ACC112 (cell line): Measurements from ENCODE around the gene MPLKIP.
"Not testable (repeated sequence)": the region's sequence is repeated elsewhere in the genome, so short reads cannot be mapped to it uniquely, and the experiment has no call there.

Experiments
- H2AFZ ChIP-seq: fragments of 200-600 bp; sonication (generic); one replicate; pipeline ENCODE4 v1.6.0; 2017; ENCODE audit warnings: antibody characterized with exemption, low read length; ENCODE audit not compliant: unreplicated experiment
- H3K27ac ChIP-seq: fragments of 200-600 bp; sonication (generic); 2 replicates; pipeline ENCODE4 v1.5.1; 2014; ENCODE audit warnings: low read depth, mild to moderate bottlenecking, antibody characterized with exemption, low read length, moderate library complexity
- H3K27me3 ChIP-seq: fragments of 200-600 bp; sonication (generic); 2 replicates; pipeline ENCODE4 v1.6.1; 2014; ENCODE audit warnings: mild to moderate bottlenecking, antibody characterized with exemption, low read length, moderate library complexity, mixed read lengths; ENCODE audit not compliant: insufficient read depth
- H3K36me3 ChIP-seq: fragments of 200-600 bp; sonication (generic); 2 replicates; pipeline ENCODE4 v1.6.1; 2016; ENCODE audit warnings: mild to moderate bottlenecking, antibody characterized with exemption, low read length, moderate library complexity, mixed read lengths; ENCODE audit not compliant: insufficient read depth
- H3K4me1 ChIP-seq: fragments of 200-600 bp; sonication (generic); one replicate; pipeline ENCODE4 v1.6.1; 2016; ENCODE audit warnings: low read length, mixed read lengths; ENCODE audit not compliant: insufficient read depth, unreplicated experiment, control insufficient read depth
- H3K4me3 ChIP-seq: fragments of 200-600 bp; sonication (generic); 2 replicates; pipeline ENCODE4 v1.5.1; 2014; ENCODE audit warnings: mild to moderate bottlenecking, low read depth, low read length
- H3K79me2 ChIP-seq: fragments of 200-600 bp; sonication (generic); one replicate; pipeline ENCODE4 v1.6.0; 2016; ENCODE audit warnings: low read length; ENCODE audit not compliant: control insufficient read depth, unreplicated experiment, insufficient read depth

The MPLKIP gene

GRCh38 chr7:40134428-40135316 lies at the start of gene MPLKIP, which contains the start of gene SUGCT:
TSS of gene MPLKIP (minus strand) at chr7:40134622. CDS start at chr7:40134567, 55 bp downstream.
TSS of gene SUGCT (plus strand) at chr7:40135005.
- peak within 1 kb of the TSS; percentile 85 for H3K27ac ChIP-seq
- peak within 1 kb of the TSS; percentile 98 for H3K4me3 ChIP-seq
- H2AFZ ChIP-seq: peak within 1 kb of the TSS; percentile 97
- peaks cover 9% of the 10 kb centered on the region for H3K4me1 ChIP-seq
- H3K27me3 ChIP-seq: no peaks in the 10 kb centered on the region
- no peaks in the 10 kb centered on the region for H3K36me3 ChIP-seq
- H3K79me2 ChIP-seq: peaks cover 50% of the 10 kb centered on the region

GRCh38 chr7:40182452-40182851 lies 48.0 kb upstream of the MPLKIP start:
- no peak overlapping the region for H3K27ac ChIP-seq
- no peaks in the 10 kb centered on the region for H3K27me3 ChIP-seq
- H3K36me3 ChIP-seq: no peaks in the 10 kb centered on the region
- no peaks in the 10 kb centered on the region for H3K4me1 ChIP-seq
- H3K79me2 ChIP-seq: no peaks in the 10 kb centered on the region
- no peak overlapping the region for H2AFZ ChIP-seq
- no peak overlapping the region for H3K4me3 ChIP-seq

GRCh38 chr7:40177071-40177470 lies 42.6 kb upstream of the MPLKIP start:
- Histone ChIP-seq H3K27me3 (no peaks in the 10 kb centered on the region), H3K36me3 (no peaks in the 10 kb centered on the region), H3K4me1 (no peaks in the 10 kb centered on the region), H3K4me3 (no peak overlapping the region), H2AFZ (no peak overlapping the region), H3K79me2 (no peaks in the 10 kb centered on the region), H3K27ac (no peak overlapping the region)

- Histone ChIP-seq H3K27me3 (no peaks in the 10 kb centered on the region), H3K27ac (no peak overlapping the region), H3K36me3 (no peaks in the 10 kb centered on the region), H3K4me3 (no peak overlapping the region), H3K79me2 (no peaks in the 10 kb centered on the region), H2AFZ (no peak overlapping the region), H3K4me1 (no peaks in the 10 kb centered on the region)
Measured at GRCh38 chr7:40175725-40176510, 41.5 kb upstream of the MPLKIP start.

DNA sequence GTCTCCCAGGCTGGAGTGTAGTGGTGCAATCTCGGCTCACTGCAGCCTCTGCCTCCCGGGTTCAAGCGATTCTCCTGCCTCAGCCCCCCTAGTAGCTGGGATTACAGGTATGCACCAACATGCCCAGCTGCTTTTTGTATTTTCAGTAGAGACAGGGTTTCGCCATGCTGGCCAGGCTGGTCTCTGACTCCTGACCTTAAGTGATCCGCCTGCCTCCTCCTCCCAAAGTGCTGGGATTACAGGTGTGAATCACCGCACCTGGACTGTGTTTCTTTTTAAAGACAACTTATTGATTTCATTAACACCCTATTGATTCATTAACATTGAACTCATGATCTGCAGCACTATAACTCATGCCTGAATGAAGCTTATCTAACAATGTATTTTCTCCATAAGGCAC lies 40.8 kb upstream of the MPLKIP start:
- not testable (repeated sequence) for H2AFZ ChIP-seq, H3K79me2 ChIP-seq, H3K4me3 ChIP-seq, H3K27ac ChIP-seq, H3K4me1 ChIP-seq, H3K27me3 ChIP-seq, H3K36me3 ChIP-seq

DNA sequence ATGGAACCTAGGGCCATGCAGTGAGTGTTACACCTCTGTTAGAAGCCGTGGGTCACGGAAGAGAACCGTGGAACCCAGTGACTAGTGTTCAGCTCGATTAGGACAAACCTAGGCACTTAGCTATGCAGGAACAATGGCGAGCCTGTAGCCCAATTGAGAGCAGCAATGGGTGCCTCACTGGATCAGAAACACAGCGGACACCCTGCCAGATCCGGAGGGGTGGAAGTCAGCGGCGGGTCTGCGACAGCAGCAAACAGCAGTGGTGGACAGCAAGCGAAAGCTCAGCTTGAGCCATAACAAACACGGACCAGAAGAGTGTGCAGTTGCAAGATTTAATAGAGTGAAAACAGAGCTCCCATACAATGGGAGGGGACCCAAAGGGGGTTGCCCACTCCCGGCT lies 38.7 kb upstream of the MPLKIP start:
- not testable (repeated sequence) for H3K4me3 ChIP-seq, H3K27ac ChIP-seq, H3K79me2 ChIP-seq, H3K27me3 ChIP-seq, H3K4me1 ChIP-seq, H2AFZ ChIP-seq, H3K36me3 ChIP-seq

DNA sequence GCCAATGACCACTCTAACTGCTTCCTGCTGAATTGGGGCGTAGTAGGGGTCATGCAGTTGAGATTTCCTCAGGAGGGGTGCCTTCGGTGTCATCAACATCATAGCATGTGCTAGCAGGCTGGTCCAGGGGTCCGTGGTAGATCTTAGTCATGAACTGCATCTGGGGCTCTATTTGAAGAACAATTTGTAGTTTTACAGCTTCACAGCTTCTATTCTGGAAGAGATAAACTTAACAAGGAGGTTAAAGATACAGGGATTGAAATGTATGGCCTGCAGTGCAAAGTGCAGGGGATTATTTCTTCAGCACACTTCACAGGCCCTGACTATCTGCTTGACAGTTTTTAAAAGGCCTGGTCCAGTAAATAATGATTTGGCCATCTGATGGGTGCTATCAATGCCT lies 33.8 kb upstream of the MPLKIP start:
- H3K4me3 ChIP-seq: not testable (repeated sequence)

GRCh38 chr7:40167291-40167690 lies 32.9 kb upstream of the MPLKIP start:
- Histone ChIP-seq H3K36me3 (no peaks in the 10 kb centered on the region), H3K27ac (no peak overlapping the region), H2AFZ (no peak overlapping the region), H3K4me1 (no peaks in the 10 kb centered on the region), H3K79me2 (no peaks in the 10 kb centered on the region), H3K4me3 (no peak overlapping the region), H3K27me3 (no peaks in the 10 kb centered on the region)

More for the DNA sequence above, 33.8 kb upstream of the MPLKIP start:
- not testable (repeated sequence) for H2AFZ ChIP-seq, H3K4me1 ChIP-seq, H3K27ac ChIP-seq, H3K27me3 ChIP-seq, H3K79me2 ChIP-seq, H3K36me3 ChIP-seq

- Histone ChIP-seq H2AFZ (no peak overlapping the region), H3K79me2 (no peaks in the 10 kb centered on the region), H3K4me1 (no peaks in the 10 kb centered on the region), H3K36me3 (no peaks in the 10 kb centered on the region), H3K4me3 (no peak overlapping the region), H3K27ac (no peak overlapping the region), H3K27me3 (no peaks in the 10 kb centered on the region)
Measured at GRCh38 chr7:40165216-40165615, 30.8 kb upstream of the MPLKIP start.

GRCh38 chr7:40162516-40162915 lies 28.1 kb upstream of the MPLKIP start:
- Histone ChIP-seq H3K4me1 (no peaks in the 10 kb centered on the region), H3K79me2 (no peaks in the 10 kb centered on the region), H3K4me3 (no peak overlapping the region), H2AFZ (no peak overlapping the region), H3K27ac (no peak overlapping the region), H3K27me3 (no peaks in the 10 kb centered on the region), H3K36me3 (no peaks in the 10 kb centered on the region)

DNA sequence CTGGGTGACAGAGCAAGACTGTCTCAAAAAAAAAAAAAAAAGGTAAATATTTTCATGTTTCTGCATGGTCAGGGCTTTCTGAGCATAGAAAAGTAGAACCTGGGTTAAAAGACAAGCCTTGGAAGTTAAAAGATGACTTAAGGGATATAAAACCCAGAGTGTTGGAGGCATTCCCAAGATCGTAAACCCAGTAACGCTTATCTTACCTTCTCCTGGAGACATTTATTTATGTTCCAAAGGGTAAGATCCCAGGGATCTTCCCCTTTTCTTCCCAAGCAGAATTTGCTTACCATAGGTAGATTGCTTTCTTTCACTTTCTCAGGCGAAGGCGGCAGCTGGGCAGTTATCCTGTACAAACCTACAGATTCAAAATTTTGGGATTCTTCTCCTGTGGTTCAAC lies 22.6 kb upstream of the MPLKIP start:
- H2AFZ ChIP-seq: no peak overlapping the region
- H3K79me2 ChIP-seq: no peaks in the 10 kb centered on the region
- H3K27ac ChIP-seq: no peak overlapping the region
- H3K4me1 ChIP-seq: no peaks in the 10 kb centered on the region
- no peaks in the 10 kb centered on the region for H3K36me3 ChIP-seq
- no peak overlapping the region for H3K4me3 ChIP-seq
- no peaks in the 10 kb centered on the region for H3K27me3 ChIP-seq
